ENCODE measurements around the gene PDCD7. TPM values are rescaled to one million over a fixed set of nuclear protein-coding genes. Genes with fewer than 3 reads are reported as not detected.

The PDCD7 gene
- total and polyA plus RNA-seq, 2 of the 13 experiments (the other 11 are each of a cell fraction or from before 2014, with no cell fraction given), result 10.1 to 14.7 TPM

DNA sequence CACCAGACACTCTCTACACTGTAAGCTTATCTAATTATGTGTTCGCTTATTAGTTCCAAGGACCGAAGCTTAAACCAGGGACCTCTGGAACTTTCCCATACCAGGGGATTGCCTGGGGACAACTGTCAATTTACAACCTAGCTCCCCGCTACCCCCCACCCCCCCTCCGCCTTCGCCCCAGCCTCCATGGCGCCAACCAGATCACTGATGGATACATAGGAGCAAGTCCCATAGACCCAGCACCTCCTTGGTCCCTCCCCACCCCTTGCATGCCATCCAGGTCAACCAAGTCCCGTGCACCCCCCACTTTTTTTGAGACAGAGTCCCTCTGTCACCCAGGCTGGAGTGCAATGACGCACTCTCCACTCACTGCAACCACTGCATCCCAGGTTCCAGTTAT, 930 bp upstream of the PDCD7 start (continued):
- TF ChIP-seq, protein P1, sequence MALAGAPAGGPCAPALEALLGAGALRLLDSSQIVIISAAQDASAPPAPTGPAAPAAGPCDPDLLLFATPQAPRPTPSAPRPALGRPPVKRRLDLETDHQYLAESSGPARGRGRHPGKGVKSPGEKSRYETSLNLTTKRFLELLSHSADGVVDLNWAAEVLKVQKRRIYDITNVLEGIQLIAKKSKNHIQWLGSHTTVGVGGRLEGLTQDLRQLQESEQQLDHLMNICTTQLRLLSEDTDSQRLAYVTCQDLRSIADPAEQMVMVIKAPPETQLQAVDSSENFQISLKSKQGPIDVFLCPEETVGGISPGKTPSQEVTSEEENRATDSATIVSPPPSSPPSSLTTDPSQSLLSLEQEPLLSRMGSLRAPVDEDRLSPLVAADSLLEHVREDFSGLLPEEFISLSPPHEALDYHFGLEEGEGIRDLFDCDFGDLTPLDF (CRISPR knock-in tag; IDR thresholded peaks at IDR 0.05), result no peak
- no peak for TF ChIP-seq ZNF24 (IDR thresholded peaks at IDR 0.05)
- no peak for TF ChIP-seq MBD4 (IDR thresholded peaks at IDR 0.05; ENCODE audit: borderline replicate concordance, low read length)

DNA sequence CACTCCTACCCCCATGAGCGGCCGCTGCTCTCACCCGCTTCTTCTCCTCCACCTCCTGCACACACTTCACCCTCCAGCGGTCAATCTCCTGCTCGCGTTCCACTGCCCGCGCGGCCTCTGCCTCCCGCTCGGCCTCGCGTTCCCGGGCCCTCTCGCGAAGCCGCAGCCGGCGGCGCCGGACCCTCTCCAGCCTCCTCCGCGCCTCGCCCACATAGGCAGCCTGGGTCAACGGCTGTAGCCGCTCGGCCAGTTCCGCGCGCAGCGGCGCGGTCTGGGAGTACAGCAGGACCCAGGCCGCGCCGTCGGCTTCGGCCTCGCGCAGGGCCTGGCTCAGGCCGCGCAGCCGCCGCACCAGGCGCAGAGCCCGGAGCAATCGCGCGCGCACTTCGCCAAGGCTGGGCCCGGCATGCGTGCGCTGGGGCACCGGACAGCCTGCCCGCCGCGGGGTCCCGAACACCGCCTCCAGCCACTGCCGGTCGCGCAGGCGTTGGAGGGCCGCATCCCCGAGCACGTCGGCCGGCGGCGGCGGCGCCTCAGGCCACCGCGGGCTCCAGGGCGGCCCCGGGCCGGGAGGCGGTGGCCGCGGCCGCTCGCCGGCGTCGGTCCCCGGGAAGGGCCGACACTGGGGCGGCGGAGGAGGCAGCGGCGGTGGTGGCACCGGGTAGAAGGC, 595 bp downstream of the PDCD7 start:
- ATAC-seq, result peak; percentile 85
- Histone ChIP-seq H3K4me1 (ENCODE audit: insufficient read depth, low read length) (peaks cover 22% of the 10 kb centered on the region), H3K36me3 (replicated peaks in 1 of 2; ENCODE audit: control insufficient read depth in 1 of 2, insufficient read depth in 2 of 2, low read length in 2 of 2) (peaks cover 16 to 22% of the 10 kb centered on the region in 2 experiments), H3K79me2 (ENCODE audit: insufficient read depth, low read length) (peaks cover 19% of the 10 kb centered on the region), H3K27ac (ENCODE audit: extremely low read length, insufficient read depth, low read length) (peak overlapping the region; percentile 73), H3K9me3 (ENCODE audit: low read length) (peaks cover 14% of the 10 kb centered on the region; the same call in 1 of the 2 replicates), H3K9ac (ENCODE audit: insufficient read depth, low read depth, low read length) (peak overlapping the region; percentile 92), H3K4me3 (replicated peaks in 1 of 3; ENCODE audit: insufficient read depth in 1 of 3, low read depth in 2 of 3, low read length in 3 of 3) (peak overlapping the region; percentile 87 to 97 (median 89)), H2AFZ (ENCODE audit: low read length) (no peak overlapping the region), H3K4me2 (ENCODE audit: low read depth, low read length) (peak overlapping the region; percentile 96), H4K20me1 (ENCODE audit: insufficient read depth, low read length) (peaks cover 6% of the 10 kb centered on the region), H3K27me3 (ENCODE audit: control insufficient read depth in 1 of 2, insufficient read depth in 2 of 2, low read length in 2 of 2) (no peaks in the 10 kb centered on the region; a peak in 1 of 5 replicates)
- CTCF ChIA-PET (ENCODE audit: low intra/inter-chr PET ratio, low total read pairs), result no interaction called here
- POLR2A ChIA-PET, result interaction anchor here (1.0 to 1.4 kb wide), 2 partner anchors 52 to 88 kb away, joined by 5 to 7 read pairs; partner anchors contain the start of genes CLPX and SLC51B
- intact Hi-C loops (cut with micrococcal nuclease; ENCODE audit: unreplicated experiment), result no loop called here
- BruUV-seq (replicated peaks), result no TSS peak
- 0% methylated on average over 8 of the region's 93 CpGs for WGBS (ENCODE audit: low lambda C conversion rate)
- in situ Hi-C loops (cut with HindIII; ENCODE audit: extremely low pct_ligation_motif_present, low pct_unique_long_range_greater_than_20kb), result no loop called here
- FAIRE-seq, result no peak
- peak; percentile 12 for DNase-seq (ENCODE audit: low spot score)
- TF ChIP-seq HOXA9 (CRISPR knock-in tag; IDR thresholded peaks at IDR 0.05; ENCODE audit: borderline replicate concordance) (0 out of 2 replicates have a peak, but pooled peaks have one; percentile 45), HNF4G (IDR thresholded peaks at IDR 0.05; ENCODE audit: borderline replicate concordance, low read depth, low read length) (no peak), HNF4G (CRISPR knock-in tag; IDR thresholded peaks at IDR 0.05; ENCODE audit: borderline replicate concordance, low read depth) (0 out of 2 replicates have a peak, but pooled peaks have one; percentile 17), ZNF329 (CRISPR knock-in tag; IDR thresholded peaks at IDR 0.05; ENCODE audit: low read depth) (0 out of 2 replicates have a peak, but pooled peaks have one; percentile 51), ZNF563 (CRISPR knock-in tag; IDR thresholded peaks at IDR 0.05) (peak; percentile 77), KDM5B (CRISPR knock-in tag; IDR thresholded peaks at IDR 0.05; ENCODE audit: borderline replicate concordance) (0 out of 2 replicates have a peak, but pooled peaks have one; percentile 20), ZNF446 (CRISPR knock-in tag; IDR thresholded peaks at IDR 0.05) (0 out of 2 replicates have a peak, but pooled peaks have one; percentile 30), MAFF (IDR thresholded peaks at IDR 0.05; ENCODE audit: low read depth, low read length) (no peak), MXI1 (IDR thresholded peaks at IDR 0.05; ENCODE audit: borderline replicate concordance, low read depth, low read length) (peak; percentile 32; the same call in 1 of the 3 replicates), CBFB (CRISPR knock-in tag; IDR thresholded peaks at IDR 0.05) (peak; percentile 55; the same call in 1 of the 2 replicates)
- TF ChIP-seq, protein P2, sequence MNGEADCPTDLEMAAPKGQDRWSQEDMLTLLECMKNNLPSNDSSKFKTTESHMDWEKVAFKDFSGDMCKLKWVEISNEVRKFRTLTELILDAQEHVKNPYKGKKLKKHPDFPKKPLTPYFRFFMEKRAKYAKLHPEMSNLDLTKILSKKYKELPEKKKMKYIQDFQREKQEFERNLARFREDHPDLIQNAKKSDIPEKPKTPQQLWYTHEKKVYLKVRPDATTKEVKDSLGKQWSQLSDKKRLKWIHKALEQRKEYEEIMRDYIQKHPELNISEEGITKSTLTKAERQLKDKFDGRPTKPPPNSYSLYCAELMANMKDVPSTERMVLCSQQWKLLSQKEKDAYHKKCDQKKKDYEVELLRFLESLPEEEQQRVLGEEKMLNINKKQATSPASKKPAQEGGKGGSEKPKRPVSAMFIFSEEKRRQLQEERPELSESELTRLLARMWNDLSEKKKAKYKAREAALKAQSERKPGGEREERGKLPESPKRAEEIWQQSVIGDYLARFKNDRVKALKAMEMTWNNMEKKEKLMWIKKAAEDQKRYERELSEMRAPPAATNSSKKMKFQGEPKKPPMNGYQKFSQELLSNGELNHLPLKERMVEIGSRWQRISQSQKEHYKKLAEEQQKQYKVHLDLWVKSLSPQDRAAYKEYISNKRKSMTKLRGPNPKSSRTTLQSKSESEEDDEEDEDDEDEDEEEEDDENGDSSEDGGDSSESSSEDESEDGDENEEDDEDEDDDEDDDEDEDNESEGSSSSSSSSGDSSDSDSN (CRISPR knock-in tag; IDR thresholded peaks at IDR 0.05), result peak; percentile 92
- TF ChIP-seq, protein P3, sequence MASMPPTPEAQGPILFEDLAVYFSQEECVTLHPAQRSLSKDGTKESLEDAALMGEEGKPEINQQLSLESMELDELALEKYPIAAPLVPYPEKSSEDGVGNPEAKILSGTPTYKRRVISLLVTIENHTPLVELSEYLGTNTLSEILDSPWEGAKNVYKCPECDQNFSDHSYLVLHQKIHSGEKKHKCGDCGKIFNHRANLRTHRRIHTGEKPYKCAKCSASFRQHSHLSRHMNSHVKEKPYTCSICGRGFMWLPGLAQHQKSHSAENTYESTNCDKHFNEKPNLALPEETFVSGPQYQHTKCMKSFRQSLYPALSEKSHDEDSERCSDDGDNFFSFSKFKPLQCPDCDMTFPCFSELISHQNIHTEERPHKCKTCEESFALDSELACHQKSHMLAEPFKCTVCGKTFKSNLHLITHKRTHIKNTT (CRISPR knock-in tag; IDR thresholded peaks at IDR 0.05), result no peak
- TF ChIP-seq, protein P4, sequence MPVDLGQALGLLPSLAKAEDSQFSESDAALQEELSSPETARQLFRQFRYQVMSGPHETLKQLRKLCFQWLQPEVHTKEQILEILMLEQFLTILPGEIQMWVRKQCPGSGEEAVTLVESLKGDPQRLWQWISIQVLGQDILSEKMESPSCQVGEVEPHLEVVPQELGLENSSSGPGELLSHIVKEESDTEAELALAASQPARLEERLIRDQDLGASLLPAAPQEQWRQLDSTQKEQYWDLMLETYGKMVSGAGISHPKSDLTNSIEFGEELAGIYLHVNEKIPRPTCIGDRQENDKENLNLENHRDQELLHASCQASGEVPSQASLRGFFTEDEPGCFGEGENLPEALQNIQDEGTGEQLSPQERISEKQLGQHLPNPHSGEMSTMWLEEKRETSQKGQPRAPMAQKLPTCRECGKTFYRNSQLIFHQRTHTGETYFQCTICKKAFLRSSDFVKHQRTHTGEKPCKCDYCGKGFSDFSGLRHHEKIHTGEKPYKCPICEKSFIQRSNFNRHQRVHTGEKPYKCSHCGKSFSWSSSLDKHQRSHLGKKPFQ (CRISPR knock-in tag; IDR thresholded peaks at IDR 0.05; ENCODE audit: insufficient replicate concordance), result no peak

Data from HepG2 (cell line).